Transverse colon (tissue), 4 donors: ENCODE results near the gene CTDP1.

ENCODE experiments used
- CTCF ChIP-seq, 5 experiments: fragments of 200-600 bp in 3 of 5; fragments of 450-650 bp in 2 of 5; sonication (generic) in 3 of 5; IDR thresholded peaks; 1 replicate in 2 of 5; 2 replicates in 3 of 5; pipeline ENCODE4 v1.5.1; 2016 to 2017; ENCODE audit warnings: antibody characterized with exemption in 5 of 5, inconsistent platforms in 3 of 5, mild to moderate bottlenecking in 2 of 5, moderate library complexity in 1 of 5
- EP300 ChIP-seq: sonication (generic); formaldehyde crosslinking; IDR thresholded peaks from one replicate; pipeline ENCODE4 v1.6.1; 2017; ENCODE audit warnings: antibody characterized with exemption, low read depth
- POLR2AphosphoS5 ChIP-seq, 3 donors: sonication (generic); formaldehyde crosslinking; IDR thresholded peaks; one replicate each; pipeline ENCODE4 v1.6.1; 2016; ENCODE audit warnings: antibody characterized with exemption in 3 of 3

GRCh38 chr18:79692056-79692455, 12.5 kb downstream of the CTDP1 start:
- TF ChIP-seq CTCF (IDR thresholded peaks at IDR 0.05) (no peak), EP300 (no peak), POLR2AphosphoS5 (IDR thresholded peaks at IDR 0.05) (no peak)
